HCT116 (cell line): ENCODE data around the gene TGFBR3.

Source experiments
- CBX3 ChIP-seq: IDR thresholded peaks from 2 replicates; pipeline ENCODE4 v1.6.1; 2012; ENCODE audit warnings: low read depth
- CTCF ChIP-seq, 3 experiments: fragments of 200-600 bp in 1 of 3; sonication (generic) in 1 of 3; IDR thresholded peaks in 2 of 3; conservative IDR thresholded peaks in 1 of 3; 2 replicates each; pipeline ENCODE4 v1.5.1; 2012 to 2017; ENCODE audit warnings: low read depth in 2 of 3, low read length in 2 of 3, antibody characterized with exemption in 1 of 3, borderline replicate concordance in 1 of 3, control low read depth in 1 of 3, mild to moderate bottlenecking in 1 of 3, mixed read lengths in 1 of 3, mixed run types in 1 of 3, moderate library complexity in 1 of 3; ENCODE audit not compliant: insufficient read depth in 1 of 3
- EZH2 ChIP-seq: fragments of 200-600 bp; sonication (generic); IDR thresholded peaks from 2 replicates; pipeline ENCODE4 v1.6.1; 2017; ENCODE audit warnings: antibody characterized with exemption, mixed run types
- POLR2A ChIP-seq: IDR thresholded peaks from 2 replicates; pipeline ENCODE4 v1.7.0; 2011; ENCODE audit warnings: borderline replicate concordance; ENCODE audit not compliant: insufficient read depth, insufficient read length; ENCODE audit errors: extremely low read depth
- POLR2AphosphoS5 ChIP-seq: IDR thresholded peaks from 2 replicates; pipeline ENCODE4 v1.6.1; 2011; ENCODE audit warnings: mild to moderate bottlenecking, low read depth, low read length, moderate library complexity
- REST ChIP-seq: IDR thresholded peaks from 2 replicates; pipeline ENCODE4 v1.6.1; 2012; ENCODE audit warnings: low read depth
- SIN3A ChIP-seq: IDR thresholded peaks from 2 replicates; pipeline ENCODE4 v1.6.1; 2012; ENCODE audit warnings: low read depth
- ZNF274 ChIP-seq: fragments of 200-500 bp; sonication (Bioruptor generic); IDR thresholded peaks from 2 replicates; pipeline ENCODE4 v1.6.1; 2014; ENCODE audit warnings: mild to moderate bottlenecking, low read depth, low read length, inconsistent platforms

- TF ChIP-seq SIN3A (no peak), CTCF (IDR thresholded peaks at IDR 0.05 in 2 of 3, conservative IDR thresholded peaks at IDR 0.05 in 1 of 3; ENCODE audit: borderline replicate concordance in 1 of 3, insufficient read depth in 1 of 3, low read depth in 2 of 3, low read length in 2 of 3) (no peak), REST (no peak), POLR2AphosphoS5 (no peak), POLR2A (no peak), CBX3 (no peak), ZNF274 (no peak), EZH2 (no peak)
Observed at GRCh38 chr1:91814448-91814847, 71.5 kb downstream of the TGFBR3 start.
